Brain pericyte (primary cell): ENCODE measurements around the gene ERLIN1.
"Not testable (repeated sequence)": the region's sequence is repeated elsewhere in the genome, so short reads cannot be mapped to it uniquely, and the experiment has no call there.

Source experiments
- DNase-seq: peaks from one replicate; pipeline ENCODE4 v3.0.0-alpha.2; 2012; ENCODE audit warnings: low read depth, low spot score

ERLIN1 gene

GRCh38 chr10:100133801-100134200 is 52.0 kb downstream of the ERLIN1 start:
- no peak for DNase-seq

GRCh38 chr10:100132427-100132826 is 53.4 kb downstream of the ERLIN1 start:
- no peak for DNase-seq

- DNase-seq: no peak
Measured at GRCh38 chr10:100131571-100131970, 54.3 kb downstream of the ERLIN1 start.

GRCh38 chr10:100130831-100131230 is 55.0 kb downstream of the ERLIN1 start:
- peak; percentile 5 for DNase-seq

- no peak for DNase-seq
Measured at GRCh38 chr10:100129424-100129823, 56.4 kb downstream of the ERLIN1 start.

GRCh38 chr10:100128951-100129350 is 56.9 kb downstream of the ERLIN1 start:
- DNase-seq: no peak

GRCh38 chr10:100125335-100125734 is 60.5 kb downstream of the ERLIN1 start:
- not testable (repeated sequence) for DNase-seq

- no peak for DNase-seq
Measured at GRCh38 chr10:100124097-100124496, 61.7 kb downstream of the ERLIN1 start.

GRCh38 chr10:100122780-100123179 is 63.0 kb downstream of the ERLIN1 start:
- DNase-seq: no peak

- DNase-seq: no peak
Measured at GRCh38 chr10:100120550-100120949, 65.3 kb downstream of the ERLIN1 start.

- DNase-seq: no peak
Measured at GRCh38 chr10:100119726-100120125, 66.1 kb downstream of the ERLIN1 start.

GRCh38 chr10:100114976-100115770 is 70.7 kb downstream of the ERLIN1 start:
- no peak for DNase-seq

- DNase-seq: no peak
Measured at GRCh38 chr10:100114460-100114859, 71.4 kb downstream of the ERLIN1 start.

GRCh38 chr10:100109670-100110069 is 76.2 kb downstream of the ERLIN1 start:
- no peak for DNase-seq

GRCh38 chr10:100106865-100107264 is 79.0 kb downstream of the ERLIN1 start:
- DNase-seq: no peak

- DNase-seq: no peak
Measured at GRCh38 chr10:100104300-100104699, 81.5 kb downstream of the ERLIN1 start.

- no peak for DNase-seq
Measured at GRCh38 chr10:100103581-100103980, 82.2 kb downstream of the ERLIN1 start.

- DNase-seq: no peak
Measured at GRCh38 chr10:100101192-100102076, 84.4 kb downstream of the ERLIN1 start.

- DNase-seq: no peak
Measured at GRCh38 chr10:100100651-100101184, 85.1 kb downstream of the ERLIN1 start.
